ENCODE results near the gene ABHD2.

ABHD2 gene

DNA sequence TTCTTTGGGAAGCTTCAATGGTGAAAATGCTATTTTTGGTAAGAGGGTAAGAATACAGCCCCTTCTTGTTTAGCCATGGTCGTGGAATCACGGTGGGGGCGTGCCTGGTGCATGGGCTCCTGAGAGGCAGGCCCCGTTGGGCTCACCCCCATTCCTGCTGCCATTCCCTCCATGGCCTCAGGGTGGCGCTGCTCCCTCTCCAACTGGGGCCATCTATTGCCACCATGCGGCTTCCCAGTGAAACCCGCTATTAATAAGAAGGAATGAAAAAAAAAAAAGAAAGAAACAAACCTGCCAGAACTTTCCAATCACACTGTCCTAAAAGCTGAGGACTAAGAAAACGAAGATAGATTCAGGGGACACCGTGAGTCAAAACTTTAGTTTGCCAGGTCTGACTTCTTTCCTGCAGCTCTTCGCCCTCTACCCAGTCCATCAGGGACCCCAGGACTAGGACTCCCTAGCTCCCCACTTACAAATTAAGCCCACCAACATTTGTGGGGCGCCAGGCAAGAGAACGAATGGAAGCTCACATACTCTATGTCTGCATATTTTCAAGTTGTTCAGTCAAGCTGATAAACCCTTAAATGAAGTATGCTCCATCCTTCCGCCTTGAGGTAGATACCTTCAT is 30.6 kb upstream of the ABHD2 start:
- Histone ChIP-seq H3K27ac (ENCODE audit: insufficient read depth, low read depth, low read length, poor library complexity, severe bottlenecking) (no peak overlapping the region), H3K4me3 (ENCODE audit: insufficient read depth, low read depth, low read length) (no peak overlapping the region), H3K27me3 (ENCODE audit: control insufficient read depth, insufficient read depth, low read length, poor library complexity, severe bottlenecking) (no peaks in the 10 kb centered on the region), H3K36me3 (ENCODE audit: control insufficient read depth, insufficient read depth, low read length) (no peaks in the 10 kb centered on the region), H3K4me1 (ENCODE audit: control insufficient read depth, insufficient read depth, low read length) (no peaks in the 10 kb centered on the region), H3K9me3 (ENCODE audit: control insufficient read depth, low read length) (no peaks in the 10 kb centered on the region)
- WGBS, 2 experiments, result 36 to 43% methylated on average over 13 of the region's 13 CpGs

DNA sequence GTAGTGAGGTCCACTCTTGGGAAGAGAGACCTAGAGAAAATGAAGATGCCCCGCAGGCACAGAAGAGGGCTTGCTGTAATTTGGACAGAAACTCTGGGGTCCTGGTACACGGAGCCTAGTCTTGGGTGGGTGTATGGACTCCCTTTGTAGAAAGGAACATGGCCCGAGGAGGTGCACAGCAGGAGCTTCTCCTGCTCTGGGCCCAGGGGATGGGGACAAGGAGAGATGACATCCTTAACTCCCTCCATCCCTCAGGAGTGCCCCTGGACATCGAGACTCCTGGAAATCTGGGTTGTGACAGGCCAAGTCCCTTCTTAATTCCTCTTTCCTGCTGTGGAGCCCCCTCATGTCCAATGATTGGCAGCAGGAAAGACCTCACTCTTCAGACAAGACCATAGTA is 29.9 kb upstream of the ABHD2 start:
- Histone ChIP-seq H3K4me3 (ENCODE audit: insufficient read depth, low read depth, low read length) (no peak overlapping the region), H3K27ac (ENCODE audit: insufficient read depth, low read depth, low read length, poor library complexity, severe bottlenecking) (no peak overlapping the region), H3K4me1 (ENCODE audit: control insufficient read depth, insufficient read depth, low read length) (no peaks in the 10 kb centered on the region), H3K27me3 (ENCODE audit: control insufficient read depth, insufficient read depth, low read length, poor library complexity, severe bottlenecking) (no peaks in the 10 kb centered on the region), H3K36me3 (ENCODE audit: control insufficient read depth, insufficient read depth, low read length) (no peaks in the 10 kb centered on the region), H3K9me3 (ENCODE audit: control insufficient read depth, low read length) (no peaks in the 10 kb centered on the region)
- 90 to 93% methylated on average over 4 of the region's 4 CpGs for WGBS, 2 experiments

DNA sequence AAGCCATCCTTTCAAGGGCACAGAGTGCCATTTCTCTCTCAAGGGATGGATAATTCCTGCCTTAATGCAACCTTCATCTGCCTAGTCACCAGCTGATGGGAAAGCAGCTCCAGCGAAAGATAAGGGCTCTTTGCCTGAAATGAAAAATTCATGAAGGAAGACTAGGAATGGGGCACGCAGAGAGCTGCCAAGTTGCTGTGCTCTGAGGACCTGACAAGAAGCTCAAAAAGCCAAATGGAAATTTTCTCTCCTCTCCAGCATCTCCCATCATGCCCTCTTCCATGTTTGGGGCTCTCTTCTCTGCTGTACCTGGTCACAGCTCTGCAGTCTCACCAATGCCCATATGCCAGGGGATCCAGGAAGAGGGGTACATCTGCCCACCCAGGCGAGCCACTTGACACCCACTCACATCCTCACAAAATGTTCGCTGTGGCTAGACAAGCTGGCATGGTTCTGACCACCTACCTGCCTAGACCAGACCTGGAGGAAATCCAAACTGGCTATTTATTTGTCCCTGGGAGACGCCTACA is 29.3 kb upstream of the ABHD2 start:
- H3K36me3 ChIP-seq (ENCODE audit: control insufficient read depth, insufficient read depth, low read length), result no peaks in the 10 kb centered on the region
- H3K27ac ChIP-seq (ENCODE audit: insufficient read depth, low read depth, low read length, poor library complexity, severe bottlenecking), result no peak overlapping the region
- H3K27me3 ChIP-seq (ENCODE audit: control insufficient read depth, insufficient read depth, low read length, poor library complexity, severe bottlenecking), result no peaks in the 10 kb centered on the region
- no peaks in the 10 kb centered on the region for H3K4me1 ChIP-seq (ENCODE audit: control insufficient read depth, insufficient read depth, low read length)
- no peaks in the 10 kb centered on the region for H3K9me3 ChIP-seq (ENCODE audit: control insufficient read depth, low read length)
- WGBS, 2 experiments, result 88 to 91% methylated on average over 5 of the region's 5 CpGs
- H3K4me3 ChIP-seq (ENCODE audit: insufficient read depth, low read depth, low read length), result no peak overlapping the region

DNA sequence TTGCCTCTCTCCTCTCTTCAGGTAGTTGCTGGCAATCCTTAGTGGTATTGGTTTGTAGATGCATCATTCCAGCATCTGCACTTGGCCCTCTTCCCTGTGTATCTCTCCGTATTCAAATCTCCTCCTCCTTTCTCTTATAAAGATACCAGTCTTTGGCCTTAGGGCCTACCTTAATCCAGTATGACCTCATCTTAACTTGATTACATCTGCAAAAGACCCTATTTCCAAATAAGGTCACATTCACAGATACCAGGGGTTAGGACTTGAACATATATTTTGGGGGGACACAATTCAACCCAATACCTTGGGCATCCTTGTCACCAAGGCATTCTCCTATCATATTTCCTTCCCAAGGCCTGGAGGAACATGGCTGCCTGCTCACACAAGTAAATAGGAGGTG is 22.0 kb upstream of the ABHD2 start:
- Histone ChIP-seq H3K9me3 (ENCODE audit: control insufficient read depth, low read length) (no peaks in the 10 kb centered on the region), H3K27ac (ENCODE audit: insufficient read depth, low read depth, low read length, poor library complexity, severe bottlenecking) (no peak overlapping the region), H3K27me3 (ENCODE audit: control insufficient read depth, insufficient read depth, low read length, poor library complexity, severe bottlenecking) (no peaks in the 10 kb centered on the region), H3K4me1 (ENCODE audit: control insufficient read depth, insufficient read depth, low read length) (no peaks in the 10 kb centered on the region), H3K36me3 (ENCODE audit: control insufficient read depth, insufficient read depth, low read length) (no peaks in the 10 kb centered on the region), H3K4me3 (ENCODE audit: insufficient read depth, low read depth, low read length) (no peak overlapping the region)
- WGBS, 2 experiments, result 74 to 95% methylated on average over 1 of the region's 1 CpG

DNA sequence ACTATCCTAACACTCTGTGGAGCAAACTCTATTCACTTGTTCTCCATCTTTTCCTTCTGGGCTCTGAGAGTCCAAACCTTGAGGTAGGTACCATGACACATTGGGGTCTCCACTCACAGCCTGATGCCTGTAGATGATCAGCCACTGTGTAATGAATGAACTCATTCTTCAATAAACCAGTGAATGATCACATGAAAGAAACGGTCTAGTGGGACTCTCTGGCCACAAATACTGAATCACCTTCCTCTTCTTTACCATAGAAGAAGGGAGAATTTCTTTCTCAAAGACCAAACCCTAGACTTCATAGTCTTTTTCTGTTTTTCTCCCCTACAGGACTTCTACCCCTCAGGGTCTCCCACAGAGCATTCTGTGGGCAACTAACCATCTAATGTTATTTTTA is 20.5 kb upstream of the ABHD2 start:
- 77 to 87% methylated on average over 1 of the region's 1 CpG for WGBS, 2 experiments
- Histone ChIP-seq H3K4me1 (ENCODE audit: control insufficient read depth, insufficient read depth, low read length) (no peaks in the 10 kb centered on the region), H3K4me3 (ENCODE audit: insufficient read depth, low read depth, low read length) (no peak overlapping the region), H3K27me3 (ENCODE audit: control insufficient read depth, insufficient read depth, low read length, poor library complexity, severe bottlenecking) (no peaks in the 10 kb centered on the region), H3K27ac (ENCODE audit: insufficient read depth, low read depth, low read length, poor library complexity, severe bottlenecking) (no peak overlapping the region), H3K36me3 (ENCODE audit: control insufficient read depth, insufficient read depth, low read length) (no peaks in the 10 kb centered on the region), H3K9me3 (ENCODE audit: control insufficient read depth, low read length) (no peaks in the 10 kb centered on the region)

DNA sequence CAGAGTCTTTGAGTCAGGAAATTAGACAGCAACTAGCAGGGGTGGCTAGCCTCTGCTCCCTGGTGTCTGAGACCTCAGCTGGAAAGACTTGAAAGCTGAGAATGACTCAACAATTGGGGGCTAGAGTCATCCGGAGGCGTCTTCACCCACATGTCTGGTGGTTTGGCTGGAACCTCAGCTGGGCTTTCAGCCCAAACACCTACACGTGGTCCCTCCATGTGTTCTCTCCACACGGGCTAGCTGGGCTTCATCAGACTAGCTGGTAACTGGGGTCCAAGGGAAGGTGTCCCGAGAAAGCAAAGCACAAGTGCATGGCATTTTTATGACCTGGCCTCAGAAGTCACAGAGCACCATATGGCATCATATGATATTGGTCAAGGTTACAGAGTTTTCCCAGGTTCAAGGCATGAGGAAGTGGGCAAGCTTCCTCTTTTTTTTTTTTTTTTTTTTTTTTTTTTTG is 19.9 kb upstream of the ABHD2 start:
- no peaks in the 10 kb centered on the region for H3K4me1 ChIP-seq (ENCODE audit: control insufficient read depth, insufficient read depth, low read length)
- H3K27ac ChIP-seq (ENCODE audit: insufficient read depth, low read depth, low read length, poor library complexity, severe bottlenecking), result no peak overlapping the region
- no peaks in the 10 kb centered on the region for H3K27me3 ChIP-seq (ENCODE audit: control insufficient read depth, insufficient read depth, low read length, poor library complexity, severe bottlenecking)
- no peak overlapping the region for H3K4me3 ChIP-seq (ENCODE audit: insufficient read depth, low read depth, low read length)
- WGBS, 2 experiments, result 90 to 96% methylated on average over 5 of the region's 5 CpGs
- no peaks in the 10 kb centered on the region for H3K36me3 ChIP-seq (ENCODE audit: control insufficient read depth, insufficient read depth, low read length)
- no peaks in the 10 kb centered on the region for H3K9me3 ChIP-seq (ENCODE audit: control insufficient read depth, low read length)

DNA sequence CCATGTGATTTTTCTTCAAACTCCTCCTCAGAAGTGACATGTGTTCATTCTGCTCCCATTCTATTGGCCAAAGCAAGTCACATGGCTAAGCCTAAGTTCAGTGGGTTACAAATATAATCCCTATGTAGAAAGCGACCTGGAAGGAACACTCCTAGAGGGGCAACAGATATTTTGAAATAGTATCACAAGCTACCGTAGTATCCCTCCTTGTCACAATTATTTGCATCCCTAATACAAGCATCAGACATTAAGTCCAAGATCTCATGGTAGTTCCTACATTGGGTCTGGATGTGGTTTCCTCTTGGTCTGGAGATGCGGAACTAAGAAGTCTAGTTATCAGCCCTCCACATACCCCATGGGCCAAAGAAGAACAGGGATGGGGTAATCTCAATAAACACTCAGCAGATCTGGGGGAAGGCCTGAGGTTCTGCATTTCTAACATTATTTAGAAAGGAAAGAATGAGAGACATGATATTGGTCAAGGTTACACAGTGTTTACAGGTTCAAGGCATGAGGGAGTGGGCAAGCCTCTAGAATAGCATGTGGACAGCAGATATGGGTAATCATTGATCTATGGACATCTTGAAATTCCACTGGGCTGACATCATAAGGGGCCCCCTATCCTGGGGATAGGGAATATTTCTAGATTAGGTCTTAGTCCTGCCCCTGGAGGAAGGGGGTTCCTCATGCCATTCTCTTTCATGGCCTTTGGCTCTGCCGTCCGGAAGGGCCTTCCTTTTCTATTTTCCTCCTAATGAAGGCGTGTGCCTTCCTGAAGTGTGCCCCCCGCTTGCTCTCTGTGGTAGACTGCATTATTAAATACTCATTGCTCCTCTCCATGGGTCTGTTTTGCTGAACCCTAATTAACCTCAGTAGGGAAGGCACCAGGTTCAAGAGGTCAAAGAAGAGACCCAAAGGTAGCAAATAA is 17.8 kb upstream of the ABHD2 start:
- no peaks in the 10 kb centered on the region for H3K27me3 ChIP-seq (ENCODE audit: control insufficient read depth, insufficient read depth, low read length, poor library complexity, severe bottlenecking)
- H3K36me3 ChIP-seq (ENCODE audit: control insufficient read depth, insufficient read depth, low read length), result no peaks in the 10 kb centered on the region
- no peak overlapping the region for H3K4me3 ChIP-seq (ENCODE audit: insufficient read depth, low read depth, low read length)
- H3K27ac ChIP-seq (ENCODE audit: insufficient read depth, low read depth, low read length, poor library complexity, severe bottlenecking), result no peak overlapping the region
- no peaks in the 10 kb centered on the region for H3K4me1 ChIP-seq (ENCODE audit: control insufficient read depth, insufficient read depth, low read length)
- 90 to 96% methylated on average over 7 of the region's 7 CpGs for WGBS, 2 experiments
- no peaks in the 10 kb centered on the region for H3K9me3 ChIP-seq (ENCODE audit: control insufficient read depth, low read length)

DNA sequence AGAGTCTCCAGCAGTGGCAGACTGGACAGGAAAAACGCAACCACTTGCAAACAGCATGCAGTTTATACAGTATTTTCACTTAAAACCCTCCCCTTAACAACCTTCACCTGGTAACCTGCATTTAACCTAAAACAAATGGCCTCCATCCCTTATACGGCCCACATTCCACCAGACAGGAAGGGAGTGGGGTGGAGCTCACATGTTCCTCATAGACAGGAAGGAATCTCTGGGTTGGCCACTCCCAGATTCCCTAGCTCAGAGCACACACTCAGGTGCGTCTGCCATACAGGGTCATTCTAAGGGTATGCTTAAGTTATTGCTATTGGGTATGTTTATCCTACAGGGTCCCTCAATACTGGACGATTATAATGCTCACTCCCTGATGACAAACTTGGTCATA is 16.8 kb upstream of the ABHD2 start:
- no peaks in the 10 kb centered on the region for H3K4me1 ChIP-seq (ENCODE audit: control insufficient read depth, insufficient read depth, low read length)
- H3K4me3 ChIP-seq (ENCODE audit: insufficient read depth, low read depth, low read length), result no peak overlapping the region
- no peaks in the 10 kb centered on the region for H3K36me3 ChIP-seq (ENCODE audit: control insufficient read depth, insufficient read depth, low read length)
- no peaks in the 10 kb centered on the region for H3K9me3 ChIP-seq (ENCODE audit: control insufficient read depth, low read length)
- no peaks in the 10 kb centered on the region for H3K27me3 ChIP-seq (ENCODE audit: control insufficient read depth, insufficient read depth, low read length, poor library complexity, severe bottlenecking)
- 89 to 90% methylated on average over 4 of the region's 4 CpGs for WGBS, 2 experiments
- no peak overlapping the region for H3K27ac ChIP-seq (ENCODE audit: insufficient read depth, low read depth, low read length, poor library complexity, severe bottlenecking)

DNA sequence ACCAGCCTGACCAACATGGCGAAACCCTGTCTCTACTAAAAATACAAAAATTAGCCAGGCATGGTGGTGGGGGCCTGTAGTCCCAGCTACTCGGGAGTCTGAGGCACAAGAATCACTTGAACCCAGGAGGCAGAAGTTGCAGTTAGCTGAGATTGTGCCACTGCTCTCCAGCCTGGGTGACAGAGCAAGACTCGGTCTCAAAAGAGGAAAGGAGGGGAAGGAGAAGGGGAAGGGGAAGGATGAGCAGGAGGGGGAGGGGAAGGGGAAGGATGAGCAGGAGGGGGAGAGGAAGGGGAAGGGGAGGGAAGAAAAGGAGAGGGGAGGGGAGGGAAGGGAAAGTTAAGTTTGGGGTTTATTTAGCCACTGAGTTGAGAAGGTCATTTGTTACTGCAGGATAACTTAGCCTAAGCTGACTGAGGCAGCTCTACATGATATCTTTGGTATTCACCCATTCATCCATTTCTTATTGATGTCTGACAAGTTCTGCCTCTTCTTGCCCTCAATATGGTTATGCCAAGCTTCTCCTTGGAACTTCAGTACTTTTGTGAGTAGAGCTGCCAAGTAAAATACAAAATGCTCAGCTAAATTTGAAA is 15.9 kb upstream of the ABHD2 start:
- Histone ChIP-seq H3K27ac (ENCODE audit: insufficient read depth, low read depth, low read length, poor library complexity, severe bottlenecking) (no peak overlapping the region), H3K27me3 (ENCODE audit: control insufficient read depth, insufficient read depth, low read length, poor library complexity, severe bottlenecking) (no peaks in the 10 kb centered on the region), H3K9me3 (ENCODE audit: control insufficient read depth, low read length) (no peaks in the 10 kb centered on the region), H3K36me3 (ENCODE audit: control insufficient read depth, insufficient read depth, low read length) (no peaks in the 10 kb centered on the region), H3K4me3 (ENCODE audit: insufficient read depth, low read depth, low read length) (no peak overlapping the region), H3K4me1 (ENCODE audit: control insufficient read depth, insufficient read depth, low read length) (no peaks in the 10 kb centered on the region)
- WGBS, 2 experiments, result 85 to 88% methylated on average over 3 of the region's 3 CpGs

DNA sequence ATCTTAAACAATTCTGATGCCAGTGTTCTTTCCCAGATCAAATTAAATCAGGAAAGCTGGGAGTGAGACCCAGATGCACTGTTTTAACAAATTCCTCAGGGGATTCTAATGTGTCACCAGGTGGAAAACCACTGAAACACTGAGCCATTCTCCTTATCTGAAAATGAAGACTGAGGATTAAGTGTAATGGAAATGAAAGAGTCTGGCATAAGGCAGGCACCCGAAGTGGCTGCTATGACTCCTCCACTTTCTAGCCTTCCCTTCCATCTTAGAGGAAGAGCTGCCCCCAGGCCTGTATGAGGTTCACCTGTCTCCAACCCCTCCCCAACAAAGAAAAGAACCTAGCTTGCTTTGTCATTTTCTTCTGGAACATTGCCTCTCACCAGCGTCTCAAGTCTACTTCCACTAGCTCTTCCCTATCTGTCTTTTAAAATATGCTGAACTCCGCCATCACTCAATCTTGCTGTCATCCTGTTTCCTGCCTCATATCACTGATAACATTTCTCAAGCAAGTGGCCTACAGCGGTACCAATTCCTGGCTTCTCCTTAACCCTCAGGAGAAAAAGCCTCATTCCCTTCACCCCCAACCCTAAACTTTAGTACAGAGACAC is 13.7 kb upstream of the ABHD2 start:
- WGBS, 2 experiments, result 94 to 95% methylated on average over 4 of the region's 4 CpGs
- no peak overlapping the region for H3K4me3 ChIP-seq (ENCODE audit: insufficient read depth, low read depth, low read length)
- no peaks in the 10 kb centered on the region for H3K9me3 ChIP-seq (ENCODE audit: control insufficient read depth, low read length)

More for the DNA sequence above, 13.7 kb upstream of the ABHD2 start:
- Histone ChIP-seq H3K27me3 (ENCODE audit: control insufficient read depth, insufficient read depth, low read length, poor library complexity, severe bottlenecking) (no peaks in the 10 kb centered on the region), H3K27ac (ENCODE audit: insufficient read depth, low read depth, low read length, poor library complexity, severe bottlenecking) (no peak overlapping the region), H3K4me1 (ENCODE audit: control insufficient read depth, insufficient read depth, low read length) (no peaks in the 10 kb centered on the region), H3K36me3 (ENCODE audit: control insufficient read depth, insufficient read depth, low read length) (no peaks in the 10 kb centered on the region)

Data from ectodermal cell (in vitro differentiated cells).